ENCODE measurements around the gene DPH6.

DNA sequence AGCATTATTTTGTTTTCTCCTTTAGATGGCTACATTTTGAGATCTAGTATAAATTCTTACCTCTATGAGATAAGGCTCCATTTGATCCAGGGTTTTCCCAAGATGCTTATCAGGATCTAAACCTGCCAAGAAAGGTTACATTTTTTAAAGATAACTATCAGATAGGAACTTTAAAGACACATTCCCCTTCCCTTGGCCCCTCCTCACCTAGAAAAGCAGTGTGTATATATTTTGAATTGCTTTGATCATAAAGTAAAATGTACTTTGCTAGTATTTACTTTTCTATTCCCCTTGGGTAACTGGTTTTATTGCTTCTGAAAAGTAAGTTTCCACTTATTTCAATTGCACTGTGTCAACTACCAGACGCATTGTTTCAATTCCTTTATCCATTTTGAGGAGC is 135.2 kb downstream of the DPH6 start:
- TF ChIP-seq, protein P1, sequence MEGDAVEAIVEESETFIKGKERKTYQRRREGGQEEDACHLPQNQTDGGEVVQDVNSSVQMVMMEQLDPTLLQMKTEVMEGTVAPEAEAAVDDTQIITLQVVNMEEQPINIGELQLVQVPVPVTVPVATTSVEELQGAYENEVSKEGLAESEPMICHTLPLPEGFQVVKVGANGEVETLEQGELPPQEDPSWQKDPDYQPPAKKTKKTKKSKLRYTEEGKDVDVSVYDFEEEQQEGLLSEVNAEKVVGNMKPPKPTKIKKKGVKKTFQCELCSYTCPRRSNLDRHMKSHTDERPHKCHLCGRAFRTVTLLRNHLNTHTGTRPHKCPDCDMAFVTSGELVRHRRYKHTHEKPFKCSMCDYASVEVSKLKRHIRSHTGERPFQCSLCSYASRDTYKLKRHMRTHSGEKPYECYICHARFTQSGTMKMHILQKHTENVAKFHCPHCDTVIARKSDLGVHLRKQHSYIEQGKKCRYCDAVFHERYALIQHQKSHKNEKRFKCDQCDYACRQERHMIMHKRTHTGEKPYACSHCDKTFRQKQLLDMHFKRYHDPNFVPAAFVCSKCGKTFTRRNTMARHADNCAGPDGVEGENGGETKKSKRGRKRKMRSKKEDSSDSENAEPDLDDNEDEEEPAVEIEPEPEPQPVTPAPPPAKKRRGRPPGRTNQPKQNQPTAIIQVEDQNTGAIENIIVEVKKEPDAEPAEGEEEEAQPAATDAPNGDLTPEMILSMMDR (IDR thresholded peaks at IDR 0.05) = no peak
- TF ChIP-seq POLR2A (IDR thresholded peaks at IDR 0.05) = no peak
